ACC112 (cell line): ENCODE results near the gene RPL6.
"Not testable (repeated sequence)": the region's sequence is repeated elsewhere in the genome, so short reads cannot be mapped to it uniquely, and the experiment has no call there.

Source experiments
- H2AFZ ChIP-seq: fragments of 200-600 bp; sonication (generic); one replicate; pipeline ENCODE4 v1.6.0; 2017; ENCODE audit warnings: antibody characterized with exemption, low read length; ENCODE audit not compliant: unreplicated experiment
- H3K27ac ChIP-seq: fragments of 200-600 bp; sonication (generic); 2 replicates; pipeline ENCODE4 v1.5.1; 2014; ENCODE audit warnings: low read depth, mild to moderate bottlenecking, antibody characterized with exemption, low read length, moderate library complexity
- H3K27me3 ChIP-seq: fragments of 200-600 bp; sonication (generic); 2 replicates; pipeline ENCODE4 v1.6.1; 2014; ENCODE audit warnings: mild to moderate bottlenecking, antibody characterized with exemption, low read length, moderate library complexity, mixed read lengths; ENCODE audit not compliant: insufficient read depth
- H3K36me3 ChIP-seq: fragments of 200-600 bp; sonication (generic); 2 replicates; pipeline ENCODE4 v1.6.1; 2016; ENCODE audit warnings: mild to moderate bottlenecking, antibody characterized with exemption, low read length, moderate library complexity, mixed read lengths; ENCODE audit not compliant: insufficient read depth
- H3K4me1 ChIP-seq: fragments of 200-600 bp; sonication (generic); one replicate; pipeline ENCODE4 v1.6.1; 2016; ENCODE audit warnings: low read length, mixed read lengths; ENCODE audit not compliant: insufficient read depth, unreplicated experiment, control insufficient read depth
- H3K4me3 ChIP-seq: fragments of 200-600 bp; sonication (generic); 2 replicates; pipeline ENCODE4 v1.5.1; 2014; ENCODE audit warnings: mild to moderate bottlenecking, low read depth, low read length
- H3K79me2 ChIP-seq: fragments of 200-600 bp; sonication (generic); one replicate; pipeline ENCODE4 v1.6.0; 2016; ENCODE audit warnings: low read length; ENCODE audit not compliant: control insufficient read depth, unreplicated experiment, insufficient read depth

The RPL6 gene

GRCh38 chr12:112401903-112402498 is 7.4 kb downstream of the RPL6 start:
- Histone ChIP-seq H2AFZ (no peak overlapping the region), H3K4me3 (no peak overlapping the region), H3K4me1 (peaks cover 12% of the 10 kb centered on the region), H3K79me2 (peaks cover 10% of the 10 kb centered on the region), H3K36me3 (peaks cover 26% of the 10 kb centered on the region), H3K27ac (no peak overlapping the region), H3K27me3 (no peaks in the 10 kb centered on the region)

GRCh38 chr12:112401054-112401453 is 8.4 kb downstream of the RPL6 start:
- Histone ChIP-seq H3K79me2 (peaks cover 2% of the 10 kb centered on the region), H2AFZ (no peak overlapping the region), H3K4me3 (no peak overlapping the region), H3K4me1 (peaks cover 7% of the 10 kb centered on the region), H3K27ac (no peak overlapping the region), H3K27me3 (no peaks in the 10 kb centered on the region), H3K36me3 (peaks cover 17% of the 10 kb centered on the region)

- no peaks in the 10 kb centered on the region for H3K79me2 ChIP-seq
- no peak overlapping the region for H2AFZ ChIP-seq
- H3K27ac ChIP-seq, result no peak overlapping the region
Observed at GRCh38 chr12:112393328-112393727, 16.1 kb downstream of the RPL6 start.

GRCh38 chr12:112389922-112390654 is 19.3 kb downstream of the RPL6 start:
- not testable (repeated sequence) for H3K36me3 ChIP-seq, H3K27ac ChIP-seq, H3K4me1 ChIP-seq, H3K4me3 ChIP-seq, H2AFZ ChIP-seq, H3K79me2 ChIP-seq, H3K27me3 ChIP-seq

More at GRCh38 chr12:112393328-112393727, 16.1 kb downstream of the RPL6 start:
- H3K36me3 ChIP-seq, result no peaks in the 10 kb centered on the region
- H3K27me3 ChIP-seq, result no peaks in the 10 kb centered on the region
- no peaks in the 10 kb centered on the region for H3K4me1 ChIP-seq
- H3K4me3 ChIP-seq, result no peak overlapping the region

- no peak overlapping the region for H2AFZ ChIP-seq
- no peaks in the 10 kb centered on the region for H3K79me2 ChIP-seq
- H3K36me3 ChIP-seq, result no peaks in the 10 kb centered on the region
- no peak overlapping the region for H3K27ac ChIP-seq
- H3K4me3 ChIP-seq, result no peak overlapping the region
- peaks cover 4% of the 10 kb centered on the region for H3K4me1 ChIP-seq
- H3K27me3 ChIP-seq, result no peaks in the 10 kb centered on the region
Observed at GRCh38 chr12:112389228-112389627, 20.2 kb downstream of the RPL6 start.

- no peaks in the 10 kb centered on the region for H3K27me3 ChIP-seq
- peaks cover 2% of the 10 kb centered on the region for H3K79me2 ChIP-seq
- H3K4me3 ChIP-seq, result no peak overlapping the region
- no peaks in the 10 kb centered on the region for H3K36me3 ChIP-seq
- H3K27ac ChIP-seq, result 0 out of 2 replicates have a peak overlapping the region, but pooled peaks have one; percentile 12
- H3K4me1 ChIP-seq, result peaks cover 4% of the 10 kb centered on the region
- H2AFZ ChIP-seq, result peak overlapping the region; percentile 70
Observed at GRCh38 chr12:112386726-112387125, 22.7 kb downstream of the RPL6 start.

- Histone ChIP-seq H3K79me2 (peaks cover 29% of the 10 kb centered on the region), H3K27ac (no peak overlapping the region), H3K4me3 (peak overlapping the region; percentile 90), H3K4me1 (peaks cover 4% of the 10 kb centered on the region), H3K36me3 (no peaks in the 10 kb centered on the region), H3K27me3 (no peaks in the 10 kb centered on the region), H2AFZ (peak overlapping the region; percentile 94)
Observed at GRCh38 chr12:112382866-112383265, 26.5 kb downstream of the RPL6 start.

GRCh38 chr12:112381883-112382796 is 27.3 kb downstream of the RPL6 start, which contains the start of gene HECTD4:
TSS of gene HECTD4 (minus strand) at chr12:112382431. CDS start at chr12:112382128, 303 bp downstream.
- Histone ChIP-seq H2AFZ (peak within 1 kb of the TSS; percentile 94), H3K36me3 (no peaks in the 10 kb centered on the region), H3K27ac (peak within 1 kb of the TSS; percentile 20; the same call in 1 of the 2 replicates), H3K27me3 (no peaks in the 10 kb centered on the region), H3K4me1 (peaks cover 3% of the 10 kb centered on the region), H3K79me2 (peaks cover 30% of the 10 kb centered on the region), H3K4me3 (peak within 1 kb of the TSS; percentile 90)

- Histone ChIP-seq H2AFZ (peak overlapping the region; percentile 65), H3K27me3 (no peaks in the 10 kb centered on the region), H3K79me2 (peaks cover 35% of the 10 kb centered on the region), H3K4me1 (no peaks in the 10 kb centered on the region), H3K27ac (peak overlapping the region; percentile 20; the same call in 1 of the 2 replicates), H3K4me3 (peak overlapping the region; percentile 90), H3K36me3 (no peaks in the 10 kb centered on the region)
Observed at GRCh38 chr12:112381406-112381882, 28.0 kb downstream of the RPL6 start.

- peaks cover 36% of the 10 kb centered on the region for H3K79me2 ChIP-seq
- H3K36me3 ChIP-seq, result no peaks in the 10 kb centered on the region
- no peaks in the 10 kb centered on the region for H3K4me1 ChIP-seq
- peak overlapping the region; percentile 90 for H3K4me3 ChIP-seq
- H3K27me3 ChIP-seq, result no peaks in the 10 kb centered on the region
- no peak overlapping the region for H3K27ac ChIP-seq
- H2AFZ ChIP-seq, result peak overlapping the region; percentile 65
Observed at GRCh38 chr12:112380663-112381405, 28.6 kb downstream of the RPL6 start.
